ENCODE results near the gene RBM39. TPM values are rescaled to one million over a fixed set of nuclear protein-coding genes. Genes with fewer than 3 reads are reported as not detected.

RBM39 gene
- total and polyA plus RNA-seq, 2 of the 8 experiments (the other 6 are each of a cell fraction or from before 2014, with no cell fraction given) = 78.0 to 219 TPM

DNA sequence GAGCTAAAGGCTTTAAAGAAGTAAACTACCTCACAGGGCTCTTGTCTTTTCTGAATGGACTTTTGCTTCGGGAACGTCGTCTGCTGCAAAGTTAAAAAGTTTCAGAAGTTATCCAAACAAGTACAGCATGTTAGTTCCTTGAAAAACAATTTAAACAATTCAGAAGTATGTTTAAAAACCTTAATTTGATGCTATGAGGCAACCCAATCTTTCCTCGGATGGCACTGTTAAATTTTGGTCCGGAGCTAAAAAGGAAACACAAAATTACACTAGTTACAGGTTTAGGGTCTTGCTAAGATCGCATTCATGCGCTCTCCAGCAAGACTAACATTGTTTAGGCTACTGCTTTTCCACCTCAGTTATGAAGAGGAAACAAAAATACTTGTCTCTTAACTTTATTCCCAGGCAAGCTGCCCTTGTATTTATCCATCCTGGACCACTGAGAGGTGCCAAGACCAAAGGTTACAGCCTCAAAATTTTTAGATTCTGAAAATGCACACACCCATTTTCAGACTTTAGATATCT lies 12.7 kb downstream of the RBM39 start (continued):
- TF ChIP-seq, protein P1, sequence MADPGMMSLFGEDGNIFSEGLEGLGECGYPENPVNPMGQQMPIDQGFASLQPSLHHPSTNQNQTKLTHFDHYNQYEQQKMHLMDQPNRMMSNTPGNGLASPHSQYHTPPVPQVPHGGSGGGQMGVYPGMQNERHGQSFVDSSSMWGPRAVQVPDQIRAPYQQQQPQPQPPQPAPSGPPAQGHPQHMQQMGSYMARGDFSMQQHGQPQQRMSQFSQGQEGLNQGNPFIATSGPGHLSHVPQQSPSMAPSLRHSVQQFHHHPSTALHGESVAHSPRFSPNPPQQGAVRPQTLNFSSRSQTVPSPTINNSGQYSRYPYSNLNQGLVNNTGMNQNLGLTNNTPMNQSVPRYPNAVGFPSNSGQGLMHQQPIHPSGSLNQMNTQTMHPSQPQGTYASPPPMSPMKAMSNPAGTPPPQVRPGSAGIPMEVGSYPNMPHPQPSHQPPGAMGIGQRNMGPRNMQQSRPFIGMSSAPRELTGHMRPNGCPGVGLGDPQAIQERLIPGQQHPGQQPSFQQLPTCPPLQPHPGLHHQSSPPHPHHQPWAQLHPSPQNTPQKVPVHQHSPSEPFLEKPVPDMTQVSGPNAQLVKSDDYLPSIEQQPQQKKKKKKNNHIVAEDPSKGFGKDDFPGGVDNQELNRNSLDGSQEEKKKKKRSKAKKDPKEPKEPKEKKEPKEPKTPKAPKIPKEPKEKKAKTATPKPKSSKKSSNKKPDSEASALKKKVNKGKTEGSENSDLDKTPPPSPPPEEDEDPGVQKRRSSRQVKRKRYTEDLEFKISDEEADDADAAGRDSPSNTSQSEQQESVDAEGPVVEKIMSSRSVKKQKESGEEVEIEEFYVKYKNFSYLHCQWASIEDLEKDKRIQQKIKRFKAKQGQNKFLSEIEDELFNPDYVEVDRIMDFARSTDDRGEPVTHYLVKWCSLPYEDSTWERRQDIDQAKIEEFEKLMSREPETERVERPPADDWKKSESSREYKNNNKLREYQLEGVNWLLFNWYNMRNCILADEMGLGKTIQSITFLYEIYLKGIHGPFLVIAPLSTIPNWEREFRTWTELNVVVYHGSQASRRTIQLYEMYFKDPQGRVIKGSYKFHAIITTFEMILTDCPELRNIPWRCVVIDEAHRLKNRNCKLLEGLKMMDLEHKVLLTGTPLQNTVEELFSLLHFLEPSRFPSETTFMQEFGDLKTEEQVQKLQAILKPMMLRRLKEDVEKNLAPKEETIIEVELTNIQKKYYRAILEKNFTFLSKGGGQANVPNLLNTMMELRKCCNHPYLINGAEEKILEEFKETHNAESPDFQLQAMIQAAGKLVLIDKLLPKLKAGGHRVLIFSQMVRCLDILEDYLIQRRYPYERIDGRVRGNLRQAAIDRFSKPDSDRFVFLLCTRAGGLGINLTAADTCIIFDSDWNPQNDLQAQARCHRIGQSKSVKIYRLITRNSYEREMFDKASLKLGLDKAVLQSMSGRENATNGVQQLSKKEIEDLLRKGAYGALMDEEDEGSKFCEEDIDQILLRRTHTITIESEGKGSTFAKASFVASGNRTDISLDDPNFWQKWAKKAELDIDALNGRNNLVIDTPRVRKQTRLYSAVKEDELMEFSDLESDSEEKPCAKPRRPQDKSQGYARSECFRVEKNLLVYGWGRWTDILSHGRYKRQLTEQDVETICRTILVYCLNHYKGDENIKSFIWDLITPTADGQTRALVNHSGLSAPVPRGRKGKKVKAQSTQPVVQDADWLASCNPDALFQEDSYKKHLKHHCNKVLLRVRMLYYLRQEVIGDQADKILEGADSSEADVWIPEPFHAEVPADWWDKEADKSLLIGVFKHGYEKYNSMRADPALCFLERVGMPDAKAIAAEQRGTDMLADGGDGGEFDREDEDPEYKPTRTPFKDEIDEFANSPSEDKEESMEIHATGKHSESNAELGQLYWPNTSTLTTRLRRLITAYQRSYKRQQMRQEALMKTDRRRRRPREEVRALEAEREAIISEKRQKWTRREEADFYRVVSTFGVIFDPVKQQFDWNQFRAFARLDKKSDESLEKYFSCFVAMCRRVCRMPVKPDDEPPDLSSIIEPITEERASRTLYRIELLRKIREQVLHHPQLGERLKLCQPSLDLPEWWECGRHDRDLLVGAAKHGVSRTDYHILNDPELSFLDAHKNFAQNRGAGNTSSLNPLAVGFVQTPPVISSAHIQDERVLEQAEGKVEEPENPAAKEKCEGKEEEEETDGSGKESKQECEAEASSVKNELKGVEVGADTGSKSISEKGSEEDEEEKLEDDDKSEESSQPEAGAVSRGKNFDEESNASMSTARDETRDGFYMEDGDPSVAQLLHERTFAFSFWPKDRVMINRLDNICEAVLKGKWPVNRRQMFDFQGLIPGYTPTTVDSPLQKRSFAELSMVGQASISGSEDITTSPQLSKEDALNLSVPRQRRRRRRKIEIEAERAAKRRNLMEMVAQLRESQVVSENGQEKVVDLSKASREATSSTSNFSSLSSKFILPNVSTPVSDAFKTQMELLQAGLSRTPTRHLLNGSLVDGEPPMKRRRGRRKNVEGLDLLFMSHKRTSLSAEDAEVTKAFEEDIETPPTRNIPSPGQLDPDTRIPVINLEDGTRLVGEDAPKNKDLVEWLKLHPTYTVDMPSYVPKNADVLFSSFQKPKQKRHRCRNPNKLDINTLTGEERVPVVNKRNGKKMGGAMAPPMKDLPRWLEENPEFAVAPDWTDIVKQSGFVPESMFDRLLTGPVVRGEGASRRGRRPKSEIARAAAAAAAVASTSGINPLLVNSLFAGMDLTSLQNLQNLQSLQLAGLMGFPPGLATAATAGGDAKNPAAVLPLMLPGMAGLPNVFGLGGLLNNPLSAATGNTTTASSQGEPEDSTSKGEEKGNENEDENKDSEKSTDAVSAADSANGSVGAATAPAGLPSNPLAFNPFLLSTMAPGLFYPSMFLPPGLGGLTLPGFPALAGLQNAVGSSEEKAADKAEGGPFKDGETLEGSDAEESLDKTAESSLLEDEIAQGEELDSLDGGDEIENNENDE (IDR thresholded peaks at IDR 0.05; ENCODE audit: insufficient replicate concordance, low read length) = no peak
